Muscle of arm (tissue), 12 donors: ENCODE data around the gene GNL3. TPM values are rescaled to one million over a fixed set of nuclear protein-coding genes. Genes with fewer than 3 reads are reported as not detected.

Source experiments
- DNase-seq: peaks from one replicate; pipeline ENCODE4 v3.0.0-alpha.2; 2013
- polyA plus RNA-seq, 12 donors: library from polyadenylated mRNA; unstranded; fragments of 120-200 nt; gene quantifications; one replicate each; pipeline ENCODE4 v1.2.1, GENCODE V29; 2013; ENCODE audit not compliant: insufficient read length in 12 of 12

Gene GNL3
- polyA plus RNA-seq, 12 donors, result 65.3 to 150 (median 96.6) TPM; not detected in 1

GRCh38 chr3:52682016-52682415, 3.8 kb upstream of the GNL3 start:
- no peak for DNase-seq

DNA sequence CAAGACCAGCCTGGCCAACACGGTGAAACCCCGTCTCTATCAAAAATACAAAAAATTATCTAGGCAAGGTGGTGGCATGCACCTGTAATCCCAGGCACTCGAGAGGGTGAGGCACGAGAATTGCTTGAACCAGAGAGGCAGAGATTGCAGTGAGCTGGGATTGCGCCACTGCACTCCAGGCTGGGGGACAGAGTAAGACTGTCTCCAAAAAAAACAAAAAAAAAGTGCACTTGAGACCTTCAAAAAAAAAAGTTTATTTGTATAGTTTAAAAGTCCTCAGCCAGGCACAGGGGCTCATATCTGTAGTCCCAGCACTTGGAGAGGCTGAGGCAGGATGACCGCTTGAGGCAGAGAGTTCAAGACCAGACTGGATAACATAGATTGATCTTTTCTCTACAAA, 2.2 kb upstream of the GNL3 start:
- DNase-seq, result no peak

GRCh38 chr3:52684184-52684583, 1.6 kb upstream of the GNL3 start:
- no peak for DNase-seq

GRCh38 chr3:52685285-52685708, 535 bp upstream of the GNL3 start:
- peak; percentile 46 for DNase-seq

- DNase-seq, result no peak
Measured at GRCh38 chr3:52688266-52688665, 2.4 kb downstream of the GNL3 start.

DNA sequence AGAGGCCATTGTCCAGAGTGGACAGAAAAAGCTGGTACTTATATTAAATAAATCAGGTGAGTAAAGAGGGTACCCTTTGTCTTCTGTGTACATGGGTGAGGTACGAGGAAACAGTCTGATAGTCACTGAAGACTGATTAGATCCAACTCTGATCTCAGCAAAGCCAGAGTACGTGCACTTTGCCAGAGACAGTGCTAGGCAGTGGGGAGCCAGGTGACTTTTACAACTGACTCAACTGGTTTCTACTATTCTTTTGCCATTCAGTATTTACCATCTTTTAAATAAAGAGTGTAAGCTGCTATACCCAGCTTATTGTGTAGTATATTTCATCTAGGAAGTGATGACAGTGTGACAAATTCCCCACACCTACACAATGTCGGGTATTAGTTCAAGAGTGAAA, 3.3 kb downstream of the GNL3 start:
- DNase-seq, result no peak

DNA sequence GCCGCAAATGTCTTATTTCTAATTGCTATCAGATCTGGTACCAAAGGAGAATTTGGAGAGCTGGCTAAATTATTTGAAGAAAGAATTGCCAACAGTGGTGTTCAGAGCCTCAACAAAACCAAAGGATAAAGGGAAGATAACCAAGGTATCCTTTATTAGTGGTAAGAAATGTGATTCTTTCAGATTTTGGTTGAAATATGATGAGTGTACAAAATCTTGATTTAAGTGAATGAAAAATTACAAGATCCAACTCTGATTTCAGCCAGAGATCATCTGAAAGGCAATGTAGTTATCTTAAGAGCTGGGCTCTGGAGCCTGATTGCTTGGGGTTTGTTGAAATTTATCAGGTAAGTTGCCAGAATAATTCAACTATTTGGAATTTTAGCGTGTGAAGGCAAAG, 4.7 kb downstream of the GNL3 start:
- DNase-seq, result no peak

DNA sequence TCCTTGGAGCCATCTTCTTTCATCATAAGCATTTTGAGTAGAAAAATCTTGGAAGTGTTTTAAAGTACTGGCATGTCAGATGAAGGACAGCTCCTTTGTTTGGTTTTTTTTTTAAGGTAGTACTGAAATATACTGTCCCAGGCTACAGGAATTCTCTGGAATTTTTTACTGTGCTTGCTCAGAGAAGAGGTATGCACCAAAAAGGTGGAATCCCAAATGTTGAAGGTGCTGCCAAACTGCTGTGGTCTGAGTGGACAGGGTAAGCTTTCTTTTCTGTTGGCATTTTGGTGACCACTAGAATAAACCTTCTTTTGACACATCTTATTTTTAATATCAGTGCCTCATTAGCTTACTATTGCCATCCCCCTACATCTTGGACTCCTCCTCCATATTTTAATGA, 7.2 kb downstream of the GNL3 start:
- DNase-seq, result no peak

- no peak for DNase-seq
Measured at GRCh38 chr3:52694528-52695189, 8.8 kb downstream of the GNL3 start.

- DNase-seq, result no peak
Measured at GRCh38 chr3:52695798-52696671, 10.2 kb downstream of the GNL3 start.

GRCh38 chr3:52696830-52697631, 11.2 kb downstream of the GNL3 start:
- no peak for DNase-seq

DNA sequence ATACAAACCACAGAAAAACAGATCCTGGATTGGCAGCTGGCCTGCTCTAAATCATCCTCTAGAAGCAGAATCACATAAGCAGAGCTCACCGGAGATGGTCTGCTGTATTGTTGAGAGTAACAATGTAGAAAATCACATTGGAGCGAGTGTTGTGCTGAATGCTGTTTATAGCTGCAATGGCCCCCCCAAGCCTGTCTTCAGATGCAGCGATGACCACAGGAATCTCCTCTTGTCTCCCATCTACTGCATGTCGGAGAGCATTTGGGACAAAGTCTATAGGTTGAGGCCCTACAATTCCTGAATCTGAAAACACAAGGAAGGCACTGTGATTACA, 11.8 kb downstream of the GNL3 start:
- no peak for DNase-seq

- no peak for DNase-seq
Measured at GRCh38 chr3:52703341-52703740, 17.5 kb downstream of the GNL3 start.

DNA sequence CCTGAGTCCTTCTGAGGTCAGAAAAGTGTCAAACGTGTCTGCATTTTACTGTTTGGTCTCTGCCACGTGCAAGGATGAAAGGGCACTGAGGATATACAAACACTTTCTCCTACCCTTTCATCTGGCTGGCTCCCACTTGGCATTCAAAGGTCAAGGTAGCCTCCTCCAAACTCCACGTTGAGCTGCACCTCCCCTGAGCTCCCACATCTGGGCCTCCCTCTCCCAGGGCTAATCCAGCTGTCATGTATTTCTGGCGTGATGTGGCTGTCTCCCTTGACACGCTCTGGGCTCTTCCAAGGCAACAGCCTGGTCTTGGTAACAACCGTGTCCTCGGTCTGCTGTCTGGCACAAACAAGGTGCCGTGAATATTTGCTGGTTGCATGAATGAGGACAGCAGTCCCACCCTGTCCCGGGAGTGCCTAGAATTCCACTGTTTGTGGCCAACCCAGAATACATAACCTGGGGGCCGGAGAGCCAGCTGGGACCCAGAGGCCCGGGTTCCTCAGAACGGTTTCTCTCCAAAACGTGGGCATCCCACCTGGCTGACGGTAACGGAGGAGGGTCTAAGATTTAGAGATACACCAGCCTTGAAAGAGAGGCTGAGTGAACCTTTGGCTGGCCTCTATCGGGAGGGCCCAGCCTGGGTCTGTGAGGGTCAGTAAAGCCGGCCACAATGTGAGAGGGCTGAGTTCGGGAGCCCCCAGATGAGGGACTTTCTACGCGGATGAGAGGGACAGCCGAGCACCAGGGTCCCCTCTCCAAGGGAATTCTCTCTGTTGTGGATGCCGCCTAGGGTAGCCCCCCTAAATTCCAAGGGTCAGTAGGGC, 19.0 kb downstream of the GNL3 start:
- peak; percentile 43 for DNase-seq

- no peak for DNase-seq
Measured at GRCh38 chr3:52705438-52705687, 19.5 kb downstream of the GNL3 start.

- peak; percentile 92 for DNase-seq
Measured at GRCh38 chr3:52705688-52706686, 20.2 kb downstream of the GNL3 start, which contains the start of the genes GLT8D1 and SPCS1. TSS of gene GLT8D1 (minus strand) at chr3:52705791. CDS start at chr3:52700460, 5,331 bp downstream. TSS of gene SPCS1 (plus strand) at chr3:52706106. CDS start at chr3:52706247, 141 bp downstream.

- DNase-seq, result no peak
Measured at GRCh38 chr3:52707585-52707984, 21.8 kb downstream of the GNL3 start.

DNA sequence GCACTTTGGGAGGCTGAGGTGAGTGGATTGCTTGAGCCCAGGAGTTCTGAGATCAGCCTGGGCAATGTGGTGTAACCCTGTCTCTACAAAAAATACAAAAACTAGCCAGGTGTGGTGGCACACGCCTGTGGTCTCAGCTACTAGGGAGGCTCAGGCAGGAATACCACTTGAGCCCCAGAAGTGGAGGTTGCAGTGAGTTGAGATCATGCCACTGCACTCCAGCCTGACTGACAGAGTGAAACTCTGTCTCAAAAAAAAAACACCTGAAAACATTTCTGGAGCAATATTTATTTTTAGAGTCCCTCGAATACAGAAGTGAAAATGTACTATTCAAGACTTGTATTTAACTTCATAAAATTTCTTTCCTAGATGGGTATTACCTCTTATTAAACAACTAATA, 24.7 kb downstream of the GNL3 start:
- DNase-seq, result no peak

GRCh38 chr3:52712291-52713212, 26.7 kb downstream of the GNL3 start:
- DNase-seq, result no peak
